ENCODE results near the gene EFNB1.

EFNB1 gene

GRCh38 chrX:68889249-68889648 lies 60.4 kb downstream of the EFNB1 start:
- DNase-seq (ENCODE audit: low read depth), result no peak

Data from EH (cell line).